ENCODE measurements around the gene DGCR2. TPM values are rescaled to one million over a fixed set of nuclear protein-coding genes. Genes with fewer than 3 reads are reported as not detected.

Gene DGCR2
- total RNA-seq, 1 experiment from 2014 or later = 42.9 TPM

Other genes starting within 250 kb of the DGCR2 start
- 4.6 TPM for gene DGCR6, start 216.1 kb downstream of the DGCR2 start, total RNA-seq (2021; ENCODE audit: unreplicated experiment)
- gene PRODH, start 186.1 kb downstream of the DGCR2 start, total RNA-seq (2021; ENCODE audit: unreplicated experiment) = 3.2 TPM
- not detected for gene TSSK2, start 8.9 kb upstream of the DGCR2 start, total RNA-seq (2021; ENCODE audit: unreplicated experiment)
- 17.7 TPM for gene ESS2, start 22.2 kb upstream of the DGCR2 start, total RNA-seq (2021; ENCODE audit: unreplicated experiment)
- not detected for gene GSC2, start 27.9 kb upstream of the DGCR2 start, total RNA-seq (2021; ENCODE audit: unreplicated experiment)
- gene SLC25A1, start 56.3 kb upstream of the DGCR2 start, total RNA-seq (2021; ENCODE audit: unreplicated experiment) = 146 TPM
- 7.1 TPM for gene CLTCL1, start 169.3 kb upstream of the DGCR2 start, total RNA-seq (2021; ENCODE audit: unreplicated experiment)